Fibroblast of villous mesenchyme (primary cell): ENCODE measurements around the gene PLXNA2. TPM values are rescaled to one million over a fixed set of nuclear protein-coding genes. Genes with fewer than 3 reads are reported as not detected.

ENCODE experiments used
- DNase-seq: peaks from one replicate; pipeline ENCODE4 v3.0.0-alpha.2; 2010; ENCODE audit warnings: low read depth
- H3K4me3 ChIP-seq: 2 replicates; pipeline ENCODE4 v1.5.1; 2011; ENCODE audit warnings: low read depth, mild to moderate bottlenecking, low read length
- CTCF ChIP-seq: IDR thresholded peaks from 2 replicates; pipeline ENCODE4 v1.5.1; 2012; ENCODE audit warnings: low read depth, mild to moderate bottlenecking, low read length; ENCODE audit not compliant: insufficient read depth
- total RNA-seq: library from RNA; depleted of rRNA; stranded (reverse); fragments of >200 nt; gene quantifications from 2 replicates; pipeline ENCODE4 v1.2.3, GENCODE V29; 2012

The PLXNA2 gene
- total RNA-seq, 1 donor: 0.86 TPM

- DNase-seq: peak; percentile 58
Observed at GRCh38 chr1:208231881-208232661, 12.1 kb downstream of the PLXNA2 start.

DNA sequence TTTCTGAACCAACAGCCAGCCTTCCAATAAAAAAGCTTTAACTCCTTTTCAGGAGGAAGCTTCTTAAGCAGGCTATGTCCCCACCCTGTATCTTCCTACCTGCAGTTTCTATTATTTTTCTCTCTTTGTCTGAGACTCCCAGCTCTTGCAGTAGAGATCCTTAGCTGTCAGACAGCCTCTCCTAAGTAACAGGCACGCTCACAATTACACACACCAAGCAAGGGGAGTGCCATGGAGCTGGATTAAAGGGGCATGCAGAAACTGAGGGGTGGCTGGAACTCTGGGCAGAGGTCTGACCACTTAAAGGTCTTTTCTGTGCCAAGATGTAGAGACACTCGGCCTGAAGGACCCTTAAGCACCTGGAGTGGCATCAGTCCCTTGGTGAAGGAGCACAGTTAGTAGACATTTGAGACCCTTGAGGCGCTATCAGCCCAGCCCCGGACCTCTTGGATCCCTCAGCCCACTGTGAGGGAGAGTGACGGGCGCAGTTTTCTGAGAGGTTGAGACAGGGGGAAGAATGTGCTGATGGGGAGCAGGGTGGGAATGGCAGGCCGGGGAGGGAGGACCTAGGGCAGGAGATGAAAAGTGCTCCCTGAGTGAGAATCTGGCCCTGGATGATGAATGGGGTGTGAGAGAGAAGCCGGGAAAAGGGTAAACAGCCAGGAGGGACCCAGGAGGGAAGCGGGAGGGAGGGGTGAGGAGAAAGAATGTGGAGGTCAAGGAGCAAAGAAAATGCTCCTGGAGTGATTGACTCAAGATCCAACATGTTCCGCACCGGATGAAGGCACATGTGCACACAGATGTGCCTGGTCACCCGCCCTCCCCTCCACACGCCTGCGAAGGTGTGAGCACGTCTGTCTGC lies 13.3 kb downstream of the PLXNA2 start:
- DNase-seq: no peak
- no peak overlapping the region for H3K4me3 ChIP-seq
- no peak for TF ChIP-seq CTCF

More at GRCh38 chr1:208231881-208232661, 12.1 kb downstream of the PLXNA2 start:
- no peak for TF ChIP-seq CTCF
- H3K4me3 ChIP-seq: no peak overlapping the region

GRCh38 chr1:208228550-208228949 lies 15.6 kb downstream of the PLXNA2 start:
- no peak for DNase-seq
- TF ChIP-seq CTCF: no peak
- no peak overlapping the region for H3K4me3 ChIP-seq

- no peak for DNase-seq
- no peak for TF ChIP-seq CTCF
- no peak overlapping the region for H3K4me3 ChIP-seq
Observed at GRCh38 chr1:208228026-208228425, 16.2 kb downstream of the PLXNA2 start.

- H3K4me3 ChIP-seq: no peak overlapping the region
- peak; percentile 84 for DNase-seq
- TF ChIP-seq CTCF: no peak
Observed at GRCh38 chr1:208227366-208227765, 16.8 kb downstream of the PLXNA2 start.

- TF ChIP-seq CTCF: no peak
- peak; percentile 79 for DNase-seq
- H3K4me3 ChIP-seq: no peak overlapping the region
Observed at GRCh38 chr1:208225954-208226937, 17.9 kb downstream of the PLXNA2 start.
